Smooth muscle cell (in vitro differentiated cells): ENCODE measurements around the gene PAK3. TPM values are rescaled to one million over a fixed set of nuclear protein-coding genes. Genes with fewer than 3 reads are reported as not detected.
A peak's percentile ranks its signal among the peaks of the same experiment; 100 is the strongest.

Experiments
- DNase-seq: peaks from one replicate; lab custom pipeline; 2025; ENCODE audit not compliant: unreplicated experiment; lab: John Stamatoyannopoulos, UW
- H2AFZ ChIP-seq: fragments of 200-600 bp; sonication (generic); 2 replicates; pipeline ENCODE4 v1.6.0; 2016; ENCODE audit warnings: antibody characterized with exemption, low read depth, mild to moderate bottlenecking
- H3F3A ChIP-seq: fragments of 200-600 bp; sonication (generic); 2 replicates; pipeline ENCODE4 v1.6.0; 2017; ENCODE audit warnings: antibody characterized with exemption, low read depth
- H3K27ac ChIP-seq: fragments of 200-600 bp; sonication (generic); 2 replicates; pipeline ENCODE4 v1.5.1; 2016; ENCODE audit warnings: low read depth, mild to moderate bottlenecking
- H3K27me3 ChIP-seq: fragments of 200-600 bp; sonication (generic); 2 replicates; pipeline ENCODE4 v1.6.1; 2016; ENCODE audit warnings: low read depth, mild to moderate bottlenecking
- H3K36me3 ChIP-seq: fragments of 200-600 bp; sonication (generic); 2 replicates; pipeline ENCODE4 v1.5.1; 2016; ENCODE audit warnings: low read depth
- H3K4me1 ChIP-seq: fragments of 200-600 bp; sonication (generic); 2 replicates; pipeline ENCODE4 v1.5.1; 2016; ENCODE audit warnings: low read depth
- H3K4me2 ChIP-seq: fragments of 200-600 bp; sonication (generic); 2 replicates; pipeline ENCODE4 v1.6.0; 2016; ENCODE audit warnings: mild to moderate bottlenecking
- H3K4me3 ChIP-seq: fragments of 200-600 bp; sonication (generic); 2 replicates; pipeline ENCODE4 v1.5.1; 2016; ENCODE audit warnings: mild to moderate bottlenecking
- H3K79me2 ChIP-seq: fragments of 200-600 bp; sonication (generic); 2 replicates; pipeline ENCODE4 v1.6.0; 2016; ENCODE audit warnings: low read depth, mild to moderate bottlenecking
- H3K9ac ChIP-seq: fragments of 200-600 bp; sonication (generic); 2 replicates; pipeline ENCODE4 v1.6.0; 2016; ENCODE audit warnings: low read depth
- H3K9me3 ChIP-seq: fragments of 200-600 bp; sonication (generic); replicated peaks from 2 replicates; pipeline ENCODE4 v1.5.1; 2016; ENCODE audit warnings: low read depth
- H4K20me1 ChIP-seq: fragments of 200-600 bp; sonication (generic); 2 replicates; pipeline ENCODE4 v1.6.0; 2016; ENCODE audit warnings: low read depth
- CTCF ChIP-seq: fragments of 200-600 bp; sonication (generic); IDR thresholded peaks from 2 replicates; pipeline ENCODE4 v1.5.1; 2017; ENCODE audit warnings: borderline replicate concordance, mild to moderate bottlenecking, antibody characterized with exemption; ENCODE audit not compliant: insufficient read depth, poor library complexity, severe bottlenecking
- WGBS: methylation state at CpG from one replicate; pipeline ENCODE4 v1.1.7; 2016; ENCODE audit warnings: low lambda C conversion rate; 5-methylcytosine and 5-hydroxymethylcytosine counted together
- polyA plus RNA-seq: library from polyadenylated mRNA; unstranded; fragments of >200 nt; fragmentation: Nextera tagmentation; extraction: Ambion mirVana; gene quantifications from 2 replicates; pipeline ENCODE4 v1.2.1, GENCODE V29; 2016
- total RNA-seq: library from RNA; depleted of rRNA; stranded (reverse); fragments of >200 nt; gene quantifications from 2 replicates; pipeline ENCODE4 v1.2.3, GENCODE V29; 2014

The PAK3 gene
- total and polyA plus RNA-seq, 2 experiments from 2014 or later = 0.04 to 0.14 TPM

GRCh38 chrX:111207851-111208250 lies 111.9 kb downstream of the PAK3 start:
- H2AFZ ChIP-seq = no peak overlapping the region
- H3K36me3 ChIP-seq = no peaks in the 10 kb centered on the region
- no peaks in the 10 kb centered on the region for H3K9me3 ChIP-seq
- no peak for TF ChIP-seq CTCF
- H3F3A ChIP-seq = no peaks in the 10 kb centered on the region
- no peaks in the 10 kb centered on the region for H4K20me1 ChIP-seq
- H3K9ac ChIP-seq = no peak overlapping the region
- DNase-seq = no peak
- 92% methylated on average over 8 of the region's 8 CpGs for WGBS
- H3K4me1 ChIP-seq = peaks cover 18% of the 10 kb centered on the region
- H3K27ac ChIP-seq = no peak overlapping the region
- no peaks in the 10 kb centered on the region for H3K27me3 ChIP-seq
- no peak overlapping the region for H3K4me2 ChIP-seq
- no peaks in the 10 kb centered on the region for H3K79me2 ChIP-seq
- no peak overlapping the region for H3K4me3 ChIP-seq

GRCh38 chrX:111216293-111216801 lies 120.4 kb downstream of the PAK3 start:
- Histone ChIP-seq H3K4me2 (no peak overlapping the region), H3K4me3 (no peak overlapping the region), H3K36me3 (no peaks in the 10 kb centered on the region), H4K20me1 (no peaks in the 10 kb centered on the region), H3K9me3 (no peaks in the 10 kb centered on the region), H3F3A (no peaks in the 10 kb centered on the region), H3K9ac (no peak overlapping the region), H2AFZ (no peak overlapping the region), H3K4me1 (peaks cover 33% of the 10 kb centered on the region), H3K79me2 (no peaks in the 10 kb centered on the region), H3K27me3 (no peaks in the 10 kb centered on the region), H3K27ac (no peak overlapping the region)
- DNase-seq = no peak
- no peak for TF ChIP-seq CTCF
- 91% methylated on average over 6 of the region's 6 CpGs for whole genome bisulfite sequencing

GRCh38 chrX:111244235-111244750 lies 148.3 kb downstream of the PAK3 start:
- peak; percentile 65 for TF ChIP-seq CTCF
- Histone ChIP-seq H3K36me3 (no peaks in the 10 kb centered on the region), H3K4me2 (no peak overlapping the region), H3K27me3 (no peaks in the 10 kb centered on the region), H3K4me1 (no peaks in the 10 kb centered on the region), H3K27ac (no peak overlapping the region), H4K20me1 (no peaks in the 10 kb centered on the region), H3K9ac (no peak overlapping the region), H3K9me3 (no peaks in the 10 kb centered on the region), H3K79me2 (no peaks in the 10 kb centered on the region), H2AFZ (no peak overlapping the region), H3K4me3 (no peak overlapping the region), H3F3A (no peaks in the 10 kb centered on the region)
- WGBS = 51% methylated on average over 2 of the region's 2 CpGs
- no peak for DNase-seq
